ENCODE data around the gene AK1. TPM values are rescaled to one million over a fixed set of nuclear protein-coding genes. Genes with fewer than 3 reads are reported as not detected.
A peak's percentile ranks its signal among the peaks of the same experiment; 100 is the strongest.

The AK1 gene
- total RNA-seq, 2 experiments from 2014 or later = 46.8 to 54.6 TPM

DNA sequence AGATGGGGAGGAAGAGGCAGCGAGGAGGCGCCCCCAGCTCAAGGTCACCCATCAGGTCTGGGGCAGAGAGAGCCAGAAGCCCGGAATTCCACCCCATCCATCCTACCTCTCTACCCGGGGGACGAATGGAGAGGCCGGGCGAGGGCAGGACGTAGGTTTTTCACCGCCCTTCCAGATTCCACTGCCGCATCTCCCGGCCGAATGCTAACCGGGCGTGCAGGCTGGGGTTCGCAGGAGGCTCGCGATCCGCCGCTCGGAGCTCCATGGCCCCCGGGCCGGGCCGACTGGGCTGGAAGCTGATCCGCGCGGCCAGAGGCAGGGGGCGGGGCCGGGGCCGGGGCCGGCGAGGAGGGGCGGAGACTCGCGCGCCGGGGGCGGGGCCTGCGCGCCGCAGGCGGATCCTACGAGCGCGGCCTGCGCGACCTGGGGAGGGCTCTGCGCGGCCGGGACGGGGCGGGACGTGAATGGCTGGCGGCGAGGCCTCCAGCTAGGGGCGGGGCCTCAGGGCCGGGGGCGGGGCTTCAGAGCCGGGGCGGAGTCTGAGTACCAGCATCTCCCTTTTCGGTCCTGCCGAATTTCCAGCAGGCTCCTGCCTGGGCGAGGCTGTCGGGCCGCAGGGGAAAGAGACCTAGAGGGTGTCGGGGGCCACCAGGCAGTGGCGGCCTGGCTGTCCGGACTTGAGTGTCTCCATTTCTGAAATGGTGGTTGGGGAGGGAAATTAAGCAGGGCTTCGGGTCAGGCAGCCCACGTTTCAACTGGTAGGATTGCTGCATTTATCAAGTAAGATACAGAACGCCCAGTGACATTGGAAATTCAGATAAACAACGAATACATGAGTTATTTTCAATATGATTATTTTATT is 39.5 kb upstream of the AK1 start, which contains the start of gene ST6GALNAC4:
ST6GALNAC4 (minus strand) TSS at position 322 of the 862 bp plus-strand sequence. CDS start 622 bp downstream, outside the sequence.
- POLR2A ChIA-PET = interaction anchor here (0.5 to 7.5 kb wide), 14 partner anchors 12 to 224 kb away, joined by 3 to 187 read pairs (median 6); partner anchors contain the start of genes CDK9, PIP5KL1, SH2D3C and ST6GALNAC6
- peak; percentile 90 for ATAC-seq (ENCODE audit: low read depth)
- Mint-ChIP-seq H3K36me3 (peaks cover 15% of the 10 kb centered on the region), H3K27ac (peak within 1 kb of the TSS; percentile 96), H3K4me3 (peak within 1 kb of the TSS; percentile 96), H3K9me3 (no peaks in the 10 kb centered on the region), H3K27me3 (no peaks in the 10 kb centered on the region), H3K4me1 (peaks cover 41% of the 10 kb centered on the region)
- DNase-seq = peak; percentile 97

DNA sequence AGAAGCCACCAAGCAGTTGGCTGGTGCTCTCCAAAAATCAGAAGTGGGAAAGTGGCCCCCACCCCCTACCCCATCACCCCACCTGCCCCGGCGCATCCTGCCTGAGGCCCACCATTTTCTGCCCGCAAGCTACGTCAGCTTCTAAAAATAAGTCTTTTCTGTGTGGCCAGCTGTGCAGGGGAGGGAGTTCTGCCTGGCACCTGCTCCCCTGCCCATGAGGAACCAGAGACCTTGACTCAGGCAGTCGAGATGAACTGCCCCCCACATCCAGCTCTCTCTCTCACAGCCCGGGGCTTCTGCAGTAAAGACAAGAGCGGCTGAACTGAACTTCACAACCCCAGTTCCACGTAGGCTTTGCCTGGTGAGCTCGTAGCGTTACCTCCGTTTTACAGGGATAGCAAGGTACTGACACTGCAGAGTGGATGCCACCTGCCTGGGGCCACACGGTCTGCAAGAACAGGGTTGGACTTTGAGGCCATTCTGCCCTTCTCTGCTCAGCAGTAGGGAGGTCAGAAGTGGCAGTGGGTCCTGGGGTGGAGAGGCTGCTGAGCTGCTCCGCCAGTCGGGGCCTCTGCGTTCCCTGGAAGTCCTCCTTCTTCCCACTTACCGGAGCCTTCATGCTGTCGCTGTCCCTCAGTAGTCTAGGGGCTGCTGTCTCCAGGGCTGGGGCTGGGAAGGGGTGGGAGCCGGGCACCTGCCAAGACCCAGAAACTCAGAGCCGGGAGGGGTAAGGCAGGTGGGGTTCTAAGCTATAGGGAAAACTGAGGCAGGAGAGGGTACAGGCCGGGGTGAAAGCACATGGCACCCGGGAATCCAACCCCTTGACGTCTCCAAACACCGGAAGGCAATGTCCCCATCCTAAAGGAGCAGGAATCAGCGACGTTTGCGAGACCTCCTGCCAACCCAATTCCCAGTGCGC is 38.6 kb upstream of the AK1 start:
- peak overlapping the region; percentile 96 for H3K27ac Mint-ChIP-seq
- H3K4me3 Mint-ChIP-seq = peak overlapping the region; percentile 96

DNA sequence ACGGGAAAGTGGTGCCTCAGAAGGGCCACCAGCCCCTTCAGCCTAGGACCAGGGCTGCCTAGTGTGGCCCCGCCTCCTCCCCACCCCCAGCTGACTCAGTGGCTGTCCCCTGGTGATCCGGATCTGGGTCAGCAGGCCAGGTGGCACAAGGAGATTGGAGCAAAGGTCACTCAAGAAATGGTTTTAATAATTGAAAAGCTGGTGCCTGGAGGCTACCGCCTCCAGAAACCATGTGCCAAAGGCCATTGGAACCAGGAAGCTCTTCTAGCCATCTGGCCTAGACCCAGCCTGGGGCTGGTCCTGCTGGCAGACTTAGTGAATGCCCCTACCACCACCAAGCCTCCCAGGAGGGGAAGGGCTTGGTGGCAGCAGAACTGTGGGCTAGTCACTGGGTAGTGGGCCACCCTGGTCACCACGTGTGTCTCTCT is 37.9 kb upstream of the AK1 start:
- DNase-seq (no peak), ATAC-seq (ENCODE audit: low read depth) (peak; percentile 3)
- Mint-ChIP-seq H3K27ac (peak overlapping the region; percentile 96), H3K27me3 (no peaks in the 10 kb centered on the region), H3K4me1 (peaks cover 48% of the 10 kb centered on the region), H3K9me3 (no peaks in the 10 kb centered on the region), H3K4me3 (peak overlapping the region; percentile 96), H3K36me3 (peaks cover 23% of the 10 kb centered on the region)
- POLR2A ChIA-PET = interaction anchor here (0.9 to 7.5 kb wide), 12 partner anchors 10 to 304 kb away, joined by 3 to 187 read pairs (median 5); partner anchors contain the start of genes SH2D3C and ST6GALNAC6

More for the DNA sequence above, 38.6 kb upstream of the AK1 start:
- H3K4me1 Mint-ChIP-seq = peaks cover 44% of the 10 kb centered on the region
- POLR2A ChIA-PET = interaction anchor here (0.6 to 7.5 kb wide), 17 partner anchors 11 to 305 kb away, joined by 3 to 187 read pairs (median 4); partner anchors contain the start of genes CDK9, PIP5KL1, SH2D3C and ST6GALNAC6
- H3K27me3 Mint-ChIP-seq = no peaks in the 10 kb centered on the region
- DNase-seq (peak; percentile 66), ATAC-seq (ENCODE audit: low read depth) (peak; percentile 43)
- H3K9me3 Mint-ChIP-seq = no peaks in the 10 kb centered on the region
- peaks cover 17% of the 10 kb centered on the region for H3K36me3 Mint-ChIP-seq

DNA sequence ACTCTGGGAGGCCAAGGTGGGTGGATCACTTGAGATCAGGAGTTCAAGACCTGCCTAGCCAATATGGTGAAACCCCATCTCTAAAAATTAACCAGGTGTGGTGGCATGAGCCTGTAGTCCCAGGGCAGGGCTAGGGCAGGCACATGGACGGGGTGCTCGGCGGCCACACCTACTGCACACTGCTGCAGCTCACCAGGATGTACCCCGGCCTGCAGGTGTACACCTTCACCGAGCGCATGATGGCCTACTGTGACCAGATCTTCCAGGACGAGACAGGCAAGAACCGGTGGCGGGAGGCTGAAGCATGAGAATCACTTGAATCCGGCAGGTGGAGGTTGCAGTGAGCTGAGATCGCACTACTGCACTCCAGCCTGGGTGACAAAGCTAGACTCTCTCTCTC is 36.2 kb upstream of the AK1 start:
- Mint-ChIP-seq H3K4me1 (peaks cover 40% of the 10 kb centered on the region), H3K27ac (peak overlapping the region; percentile 61), H3K27me3 (no peaks in the 10 kb centered on the region), H3K36me3 (peaks cover 25% of the 10 kb centered on the region), H3K9me3 (no peaks in the 10 kb centered on the region), H3K4me3 (peak overlapping the region; percentile 28)
- POLR2A ChIA-PET = interaction anchor here (1.0 to 7.5 kb wide), 2 partner anchors 8 kb away, joined by 3 to 187 read pairs; no protein-coding TSS in a partner anchor
- ATAC-seq (ENCODE audit: low read depth) = no peak
- no peak for DNase-seq

DNA sequence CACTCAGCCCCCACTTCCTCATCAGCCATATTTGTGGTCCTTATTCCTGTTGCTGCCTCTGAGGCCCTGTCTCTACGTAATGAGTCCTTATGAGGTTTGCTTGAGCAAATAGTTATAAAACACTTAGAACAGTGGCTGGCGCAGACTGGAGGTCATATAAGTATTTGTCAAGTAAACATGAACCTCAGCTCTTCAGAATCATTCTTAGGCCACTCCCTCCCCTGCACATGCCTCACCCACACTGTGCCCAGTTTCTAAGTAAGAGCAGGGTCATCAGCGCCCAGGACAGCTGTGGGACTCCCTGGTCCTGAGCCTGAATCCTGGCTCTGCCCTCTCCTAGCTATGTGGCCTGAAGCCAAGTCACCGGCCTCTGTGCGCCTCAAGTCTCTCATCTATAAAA is 35.4 kb upstream of the AK1 start:
- DNase-seq (no peak), ATAC-seq (ENCODE audit: low read depth) (no peak)
- Mint-ChIP-seq H3K4me3 (no peak overlapping the region), H3K27me3 (no peaks in the 10 kb centered on the region), H3K36me3 (peaks cover 25% of the 10 kb centered on the region), H3K27ac (peak overlapping the region; percentile 60), H3K4me1 (peaks cover 32% of the 10 kb centered on the region), H3K9me3 (no peaks in the 10 kb centered on the region)
- POLR2A ChIA-PET = interaction anchor here (1.0 to 7.5 kb wide), 2 partner anchors 8 to 9 kb away, joined by 3 to 187 read pairs; no protein-coding TSS in a partner anchor

DNA sequence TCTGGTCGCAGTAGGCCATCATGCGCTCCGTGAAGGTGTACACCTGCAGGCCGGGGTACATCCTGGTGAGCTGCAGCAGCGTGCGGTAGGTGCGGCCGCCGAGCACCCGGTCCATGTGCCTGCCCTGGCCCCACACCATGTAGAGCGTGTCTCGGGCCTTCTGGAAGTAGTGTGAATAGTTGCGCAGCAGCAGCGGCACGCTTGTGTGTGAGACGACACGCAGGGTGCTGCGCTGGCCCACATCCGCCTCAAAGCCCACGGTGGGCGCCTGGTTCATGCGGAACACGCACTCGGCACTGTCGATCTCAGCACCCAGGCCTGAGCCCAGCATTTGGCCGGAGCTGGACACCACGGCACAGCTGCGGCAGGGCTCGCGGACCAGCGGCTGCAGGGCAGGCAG is 34.8 kb upstream of the AK1 start:
- H3K4me3 Mint-ChIP-seq = no peak overlapping the region
- H3K27ac Mint-ChIP-seq = no peak overlapping the region
- no peak for ATAC-seq (ENCODE audit: low read depth)
- peaks cover 27% of the 10 kb centered on the region for H3K4me1 Mint-ChIP-seq
- no peak for DNase-seq
- H3K36me3 Mint-ChIP-seq = peaks cover 25% of the 10 kb centered on the region
- H3K27me3 Mint-ChIP-seq = no peaks in the 10 kb centered on the region
- H3K9me3 Mint-ChIP-seq = no peaks in the 10 kb centered on the region
- POLR2A ChIA-PET = interaction anchor here (7.5 kb wide), 1 partner anchor 7 kb away, joined by 187 read pairs; no protein-coding TSS in a partner anchor

DNA sequence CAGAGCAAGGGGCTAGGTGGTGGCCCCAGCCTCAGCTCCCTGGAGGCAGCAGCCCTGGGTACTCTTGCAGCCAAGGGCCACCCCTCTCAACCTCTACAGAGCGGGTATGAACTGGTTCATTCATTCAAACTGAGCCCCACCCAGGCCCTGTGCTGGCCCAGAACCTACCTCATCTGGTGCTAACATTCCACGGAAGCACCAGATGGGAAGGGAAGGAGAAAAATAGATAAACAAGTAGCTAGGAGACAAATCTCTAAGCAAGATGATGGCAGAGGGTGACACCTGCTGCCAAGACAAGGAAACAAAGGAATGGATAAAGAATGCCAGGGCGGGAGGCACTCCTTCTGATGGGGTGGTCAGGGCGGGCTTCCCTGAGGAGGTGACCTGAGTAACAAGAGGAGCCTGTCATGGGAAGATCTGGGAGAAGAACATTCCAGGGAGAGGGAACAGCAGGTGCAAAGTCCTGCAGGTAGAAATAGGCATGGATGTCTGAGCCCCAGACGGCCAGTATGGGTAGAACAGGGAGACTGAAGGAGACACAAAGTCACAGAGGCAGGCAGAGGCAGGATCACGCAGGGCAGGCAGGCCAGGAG is 33.2 kb upstream of the AK1 start:
- ATAC-seq (ENCODE audit: low read depth) (no peak), DNase-seq (no peak)
- H3K27ac Mint-ChIP-seq = peak overlapping the region; percentile 82
- peak overlapping the region; percentile 31 for H3K4me3 Mint-ChIP-seq
- H3K9me3 Mint-ChIP-seq = no peaks in the 10 kb centered on the region
- peaks cover 37% of the 10 kb centered on the region for H3K4me1 Mint-ChIP-seq
- peaks cover 23% of the 10 kb centered on the region for H3K36me3 Mint-ChIP-seq
- H3K27me3 Mint-ChIP-seq = no peaks in the 10 kb centered on the region
- POLR2A ChIA-PET = interaction anchor here (0.6 to 1.9 kb wide), 4 partner anchors 41 to 176 kb away, joined by 3 to 4 read pairs (median 4); partner anchors contain the start of gene TOR2A

DNA sequence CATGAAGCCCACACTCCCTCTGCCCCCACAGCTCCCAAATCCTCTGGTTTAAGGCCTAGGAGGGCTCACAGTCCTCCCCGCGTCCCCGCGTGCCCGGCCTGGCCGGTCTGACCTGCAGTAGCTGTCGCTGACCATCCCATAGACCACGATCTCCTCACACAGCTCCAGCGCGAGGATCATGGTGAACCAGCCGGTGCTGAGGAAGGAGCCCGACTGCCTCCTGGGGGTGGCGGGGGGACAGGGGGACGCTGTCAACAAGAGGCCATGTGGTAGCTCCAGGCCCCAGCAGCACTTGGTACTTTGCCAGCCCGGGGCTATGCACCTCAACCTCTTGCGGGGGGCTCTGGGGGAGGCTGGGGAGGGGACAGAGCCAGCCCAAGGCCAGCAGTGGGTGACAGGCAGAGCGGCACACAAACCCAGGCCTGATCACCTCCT is 32.4 kb upstream of the AK1 start:
- POLR2A ChIA-PET = interaction anchor here (1.0 to 1.9 kb wide), 2 partner anchors 12 to 175 kb away, joined by 3 to 4 read pairs; partner anchors contain the start of gene TOR2A
- ATAC-seq (ENCODE audit: low read depth) = no peak
- H3K9me3 Mint-ChIP-seq = no peaks in the 10 kb centered on the region
- no peak overlapping the region for H3K4me3 Mint-ChIP-seq
- H3K27ac Mint-ChIP-seq = no peak overlapping the region
- peaks cover 23% of the 10 kb centered on the region for H3K36me3 Mint-ChIP-seq
- H3K27me3 Mint-ChIP-seq = no peaks in the 10 kb centered on the region
- DNase-seq = no peak
- H3K4me1 Mint-ChIP-seq = peaks cover 37% of the 10 kb centered on the region

DNA sequence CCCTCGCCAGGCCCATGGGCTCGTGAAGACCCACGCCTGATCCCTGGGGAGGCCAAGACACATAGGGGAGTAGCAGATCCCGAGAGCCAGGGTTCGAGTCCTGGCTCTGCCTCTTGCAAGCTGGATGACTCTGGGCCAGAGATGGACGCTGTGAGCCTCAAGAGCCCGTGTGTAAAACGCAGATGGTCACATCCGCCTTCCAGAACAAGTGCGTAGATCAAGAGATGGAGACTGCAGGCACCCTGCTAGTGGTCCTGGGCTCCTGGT is 31.1 kb upstream of the AK1 start:
- peaks cover 20% of the 10 kb centered on the region for H3K36me3 Mint-ChIP-seq
- DNase-seq (no peak), ATAC-seq (ENCODE audit: low read depth) (no peak)
- POLR2A ChIA-PET = interaction anchor here (0.9 kb wide), 1 partner anchor 161 kb away, joined by 3 read pairs; no protein-coding TSS in a partner anchor
- H3K4me3 Mint-ChIP-seq = no peak overlapping the region
- H3K27me3 Mint-ChIP-seq = no peaks in the 10 kb centered on the region
- H3K4me1 Mint-ChIP-seq = peaks cover 43% of the 10 kb centered on the region
- H3K27ac Mint-ChIP-seq = no peak overlapping the region
- no peaks in the 10 kb centered on the region for H3K9me3 Mint-ChIP-seq

DNA sequence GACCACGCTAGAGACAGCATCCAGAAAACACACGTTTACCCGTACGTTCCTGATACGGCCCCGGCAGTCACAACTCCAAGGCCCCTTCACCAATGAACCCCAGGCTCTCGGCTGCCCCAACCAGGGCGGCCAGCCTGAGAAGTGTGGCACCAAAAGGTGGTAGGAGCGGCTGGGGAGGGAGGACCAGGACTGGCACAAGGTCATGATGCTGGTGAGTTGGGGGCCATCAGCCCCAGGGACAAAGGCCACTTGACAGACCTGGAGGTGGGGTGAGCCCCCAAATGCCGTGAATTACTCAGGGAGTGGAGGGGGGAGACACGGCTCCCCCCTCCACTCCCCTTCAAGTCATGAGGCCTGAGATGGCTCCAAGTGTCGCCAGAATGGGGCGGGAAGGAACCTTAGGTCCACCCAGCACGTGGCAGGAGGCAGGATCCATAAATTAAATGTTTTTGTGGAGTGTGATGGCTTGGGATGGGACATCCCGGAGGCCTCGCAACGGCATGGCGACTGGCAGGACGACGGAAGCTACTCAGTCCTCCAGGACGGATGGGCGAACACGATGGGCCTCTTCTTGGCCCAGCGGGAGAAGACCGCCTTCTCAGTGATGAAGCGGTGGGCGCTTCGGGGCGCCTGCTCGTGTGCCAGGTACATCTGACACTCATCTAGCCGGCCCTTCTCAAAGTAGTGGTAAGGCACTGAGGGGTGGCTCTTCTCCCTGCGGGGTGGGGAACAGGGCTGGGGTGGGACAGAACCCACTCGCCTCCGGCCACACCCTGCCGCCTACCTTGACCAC is 30.6 kb upstream of the AK1 start:
- Mint-ChIP-seq H3K4me3 (no peak overlapping the region), H3K36me3 (peaks cover 20% of the 10 kb centered on the region), H3K27me3 (no peaks in the 10 kb centered on the region), H3K27ac (peak overlapping the region; percentile 77), H3K4me1 (peaks cover 48% of the 10 kb centered on the region), H3K9me3 (no peaks in the 10 kb centered on the region)
- ATAC-seq (ENCODE audit: low read depth) (no peak), DNase-seq (no peak)
- POLR2A ChIA-PET = interaction anchor here (0.6 to 5.6 kb wide), 3 partner anchors 8 to 160 kb away, joined by 3 to 187 read pairs (median 3); partner anchors contain the start of gene ST6GALNAC4

DNA sequence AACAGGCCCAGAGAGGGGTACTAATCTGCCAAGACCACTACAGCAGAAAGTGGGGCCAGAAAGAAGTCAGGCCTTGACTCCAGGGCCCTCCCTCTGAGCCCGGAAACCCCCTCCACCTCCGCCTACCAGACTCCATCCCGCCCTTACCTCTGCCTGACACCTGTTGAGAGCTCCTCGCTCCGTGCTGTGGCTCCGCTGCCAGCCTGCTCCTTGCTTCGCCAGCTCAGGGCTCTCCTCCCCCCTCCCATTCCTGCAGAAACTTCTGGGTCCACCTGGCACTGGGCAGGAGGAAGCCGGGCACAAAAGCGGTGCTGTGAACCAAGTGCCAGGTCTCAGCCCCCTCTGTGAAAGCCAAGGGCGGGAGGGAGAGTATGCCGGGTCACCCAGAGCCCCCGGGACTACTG is 28.3 kb upstream of the AK1 start:
- no peaks in the 10 kb centered on the region for H3K9me3 Mint-ChIP-seq
- H3K4me3 Mint-ChIP-seq = peak overlapping the region; percentile 93
- peaks cover 15% of the 10 kb centered on the region for H3K36me3 Mint-ChIP-seq
- peak; percentile 40 for ATAC-seq (ENCODE audit: low read depth)
- no peaks in the 10 kb centered on the region for H3K27me3 Mint-ChIP-seq
- POLR2A ChIA-PET = interaction anchor here (0.7 to 5.6 kb wide), 14 partner anchors 9 to 196 kb away, joined by 3 to 187 read pairs (median 4); partner anchors contain the start of genes AK1, CDK9, SH2D3C and ST6GALNAC4
- peaks cover 44% of the 10 kb centered on the region for H3K4me1 Mint-ChIP-seq
- peak; percentile 69 for DNase-seq
- H3K27ac Mint-ChIP-seq = peak overlapping the region; percentile 100
